SIG-M5 treated with dmso at 0.1 percent for 504 hours (cell line): ENCODE measurements around the gene IL3RA.

Experiments used
- DNase-seq: peaks from one replicate; lab custom pipeline; 2025; ENCODE audit not compliant: unreplicated experiment; lab: John Stamatoyannopoulos, UW

The IL3RA gene

GRCh38 chrX:1380672-1381233, 44.2 kb downstream of the IL3RA start:
- DNase-seq: no peak

GRCh38 chrX:1384658-1385252, 48.2 kb downstream of the IL3RA start:
- no peak for DNase-seq

- no peak for DNase-seq
Observed at GRCh38 chrX:1385253-1386223, 49.0 kb downstream of the IL3RA start.

- no peak for DNase-seq
Observed at GRCh38 chrX:1386338-1387127, 49.9 kb downstream of the IL3RA start.

- no peak for DNase-seq
Observed at GRCh38 chrX:1387141-1387776, 50.7 kb downstream of the IL3RA start.

GRCh38 chrX:1388651-1389050, 52.1 kb downstream of the IL3RA start:
- DNase-seq: no peak

- no peak for DNase-seq
Observed at GRCh38 chrX:1389181-1389992, 52.8 kb downstream of the IL3RA start.

- DNase-seq: no peak
Observed at GRCh38 chrX:1389993-1390285, 53.4 kb downstream of the IL3RA start.

GRCh38 chrX:1390621-1391369, 54.2 kb downstream of the IL3RA start:
- DNase-seq: no peak

GRCh38 chrX:1391370-1391706, 54.8 kb downstream of the IL3RA start:
- DNase-seq: no peak

- no peak for DNase-seq
Observed at GRCh38 chrX:1391707-1392375, 55.3 kb downstream of the IL3RA start, which contains the start of gene SLC25A6. SLC25A6 (minus strand) TSS chrX:1392113; CDS start chrX:1392009, 104 bp downstream.

- DNase-seq: no peak
Observed at GRCh38 chrX:1392376-1393068, 55.9 kb downstream of the IL3RA start.

GRCh38 chrX:1393871-1394615, 57.5 kb downstream of the IL3RA start:
- DNase-seq: no peak

- DNase-seq: no peak
Observed at GRCh38 chrX:1394731-1395501, 58.3 kb downstream of the IL3RA start.

GRCh38 chrX:1395646-1396216, 59.1 kb downstream of the IL3RA start:
- DNase-seq: no peak

- no peak for DNase-seq
Observed at GRCh38 chrX:1397001-1397400, 60.4 kb downstream of the IL3RA start.
